ENCODE results near the gene PHIP. TPM values are rescaled to one million over a fixed set of nuclear protein-coding genes. Genes with fewer than 3 reads are reported as not detected.
"Not testable (repeated sequence)": the region's sequence is repeated elsewhere in the genome, so short reads cannot be mapped to it uniquely, and the experiment has no call there.

Gene PHIP
- total RNA-seq, 1 experiment from 2014 or later, result 53.6 TPM

DNA sequence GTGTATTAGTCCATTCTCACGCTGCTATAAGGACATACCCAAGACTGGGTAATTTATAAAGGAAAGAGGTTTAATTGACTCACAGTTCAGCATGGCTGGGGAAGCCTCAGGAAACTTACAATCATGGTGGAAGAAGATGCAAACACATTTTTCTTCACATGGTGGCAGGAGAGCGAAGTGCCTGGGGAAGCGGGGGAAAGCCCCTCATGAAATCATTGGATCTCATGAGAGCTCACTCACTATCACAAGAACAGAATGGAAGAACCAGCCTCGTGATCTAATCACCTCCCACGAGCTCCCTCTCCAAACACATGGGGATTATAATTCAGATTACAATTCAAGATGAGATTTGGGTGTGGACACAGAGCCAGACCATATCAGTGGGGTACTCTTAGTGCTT lies 13.7 kb upstream of the PHIP start:
- H2AK5ac ChIP-seq (ENCODE audit: insufficient read length, low read length); H3K23ac ChIP-seq (ENCODE audit: insufficient read length, low read depth, low read length); H3K27me3 ChIP-seq (ENCODE audit: insufficient read depth, low read length); H3K9me3 Mint-ChIP-seq; H3K27me3 Mint-ChIP-seq (ENCODE audit: low read depth); H3K36me3 Mint-ChIP-seq (ENCODE audit: insufficient read depth in 1 of 3, low read depth in 3 of 3); H3K79me1 ChIP-seq (ENCODE audit: insufficient read depth, low read depth, low read length, poor library complexity, severe bottlenecking); H2BK20ac ChIP-seq (ENCODE audit: low read depth, low read length, poor library complexity, severe bottlenecking); H3T11ph ChIP-seq (ENCODE audit: low read length); H3K18ac ChIP-seq (ENCODE audit: insufficient read length, low read depth, low read length); H2BK15ac ChIP-seq (ENCODE audit: low read depth, low read length); H2BK5ac ChIP-seq (ENCODE audit: insufficient read length, low read length); H3K9ac ChIP-seq (ENCODE audit: extremely low read depth, insufficient read length, low read length); H4K20me1 ChIP-seq (ENCODE audit: control insufficient read depth, insufficient read depth, insufficient read length); H2AFZ ChIP-seq (ENCODE audit: low read length); H2BK12ac ChIP-seq (ENCODE audit: insufficient read length, low read depth, low read length); H3K4me2 ChIP-seq (ENCODE audit: insufficient read depth, insufficient read length, low read length); H3K9me3 ChIP-seq (ENCODE audit: control insufficient read depth, low read depth, low read length); H3K4me1 Mint-ChIP-seq; H4K91ac ChIP-seq (ENCODE audit: insufficient read length, low read depth, low read length); H4K8ac ChIP-seq (replicated peaks; ENCODE audit: insufficient read length, low read depth, low read length); H3K79me2 ChIP-seq (ENCODE audit: insufficient read depth, low read length); H3K23me2 ChIP-seq (ENCODE audit: insufficient read length, low read depth, low read length, poor library complexity, severe bottlenecking); H2BK120ac ChIP-seq (ENCODE audit: low read depth, low read length, poor library complexity, severe bottlenecking); H3K4me3 Mint-ChIP-seq; H3K4ac ChIP-seq (ENCODE audit: low read depth, low read length); DNase-seq; H3K14ac ChIP-seq (ENCODE audit: insufficient read depth, low read length); H3K4me1 ChIP-seq (ENCODE audit: insufficient read depth, low read length); H3K27ac ChIP-seq (ENCODE audit: insufficient read length, low read depth, low read length); H3K56ac ChIP-seq (ENCODE audit: insufficient read length, low read depth, low read length); H4K5ac ChIP-seq (ENCODE audit: insufficient read length, low read depth, low read length): not testable (repeated sequence)
- H3K27ac Mint-ChIP-seq, result peak overlapping the region in 1 of 3 experiments; percentile 36; a peak in 1 of 7 replicates
- no CpG with 5 or more reads among the region's 5 CpGs for WGBS (ENCODE audit: extremely low coverage, insufficient read length, low lambda C conversion rate)
- TF ChIP-seq, protein P1, sequence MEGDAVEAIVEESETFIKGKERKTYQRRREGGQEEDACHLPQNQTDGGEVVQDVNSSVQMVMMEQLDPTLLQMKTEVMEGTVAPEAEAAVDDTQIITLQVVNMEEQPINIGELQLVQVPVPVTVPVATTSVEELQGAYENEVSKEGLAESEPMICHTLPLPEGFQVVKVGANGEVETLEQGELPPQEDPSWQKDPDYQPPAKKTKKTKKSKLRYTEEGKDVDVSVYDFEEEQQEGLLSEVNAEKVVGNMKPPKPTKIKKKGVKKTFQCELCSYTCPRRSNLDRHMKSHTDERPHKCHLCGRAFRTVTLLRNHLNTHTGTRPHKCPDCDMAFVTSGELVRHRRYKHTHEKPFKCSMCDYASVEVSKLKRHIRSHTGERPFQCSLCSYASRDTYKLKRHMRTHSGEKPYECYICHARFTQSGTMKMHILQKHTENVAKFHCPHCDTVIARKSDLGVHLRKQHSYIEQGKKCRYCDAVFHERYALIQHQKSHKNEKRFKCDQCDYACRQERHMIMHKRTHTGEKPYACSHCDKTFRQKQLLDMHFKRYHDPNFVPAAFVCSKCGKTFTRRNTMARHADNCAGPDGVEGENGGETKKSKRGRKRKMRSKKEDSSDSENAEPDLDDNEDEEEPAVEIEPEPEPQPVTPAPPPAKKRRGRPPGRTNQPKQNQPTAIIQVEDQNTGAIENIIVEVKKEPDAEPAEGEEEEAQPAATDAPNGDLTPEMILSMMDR (conservative IDR thresholded peaks at IDR 0.05), result peak; percentile 42; the same call in 2 of the 3 replicates

Data from H9 (cell line).